Lung (tissue), 16 donors: Measurements from ENCODE around the gene MTHFD2L. TPM values are rescaled to one million over a fixed set of nuclear protein-coding genes. Genes with fewer than 3 reads are reported as not detected.
A peak's percentile ranks its signal among the peaks of the same experiment; 100 is the strongest.

Source experiments
- ATAC-seq: fragments of 200-7000 bp; cut with Tn5 transposase; one replicate; pipeline ENCODE4 v1.9.1; 2020; ENCODE audit warnings: moderate number of reproducible peaks; ENCODE audit not compliant: insufficient read depth, low FRiP score
- DNase-seq, 3 donors: peaks; one replicate each; pipeline ENCODE4 v3.0.0-alpha.2; 2013 to 2017
- H3K27ac ChIP-seq, 2 donors: one replicate each; pipeline ENCODE4 v1.5.1; 2013; ENCODE audit warnings: mild to moderate bottlenecking in 2 of 2, moderate library complexity in 2 of 2, control low read depth in 1 of 2, inconsistent platforms in 1 of 2, low read depth in 1 of 2, low read length in 1 of 2
- H3K27me3 ChIP-seq, 3 donors: one replicate each; pipeline ENCODE4 v1.5.1; 2013; ENCODE audit warnings: low read length in 2 of 3; ENCODE audit not compliant: control insufficient read depth in 3 of 3, insufficient read depth in 3 of 3
- H3K36me3 ChIP-seq, 4 donors: one replicate each; pipeline ENCODE4 v1.5.1; 2013; ENCODE audit warnings: low read length in 4 of 4, mild to moderate bottlenecking in 1 of 4, moderate library complexity in 1 of 4; ENCODE audit not compliant: control insufficient read depth in 4 of 4, insufficient read depth in 4 of 4
- H3K4me1 ChIP-seq, 5 donors: one replicate each; pipeline ENCODE4 v1.5.1; 2013; ENCODE audit warnings: low read length in 5 of 5, mild to moderate bottlenecking in 2 of 5, moderate library complexity in 1 of 5; ENCODE audit not compliant: control insufficient read depth in 5 of 5, insufficient read depth in 5 of 5
- H3K4me3 ChIP-seq: one replicate; pipeline ENCODE4 v1.5.1; 2013; ENCODE audit warnings: mild to moderate bottlenecking, control low read depth, moderate library complexity
- H3K9ac ChIP-seq, 2 donors: one replicate each; pipeline ENCODE4 v1.5.1; 2013; ENCODE audit warnings: low read length in 2 of 2, control low read depth in 1 of 2; ENCODE audit not compliant: insufficient read depth in 1 of 2
- H3K9me3 ChIP-seq, 4 donors: one replicate each; pipeline ENCODE4 v1.5.1; 2013; ENCODE audit warnings: low read length in 3 of 4, mild to moderate bottlenecking in 1 of 4, moderate library complexity in 1 of 4; ENCODE audit not compliant: control insufficient read depth in 4 of 4, insufficient read depth in 3 of 4
- WGBS, 2 donors: extraction: QIAGEN DNeasy Blood & Tissue Kit; methylation state at CpG; one replicate each; pipeline ENCODE4 v1.1.7; 2013; 5-methylcytosine and 5-hydroxymethylcytosine counted together
- long read RNA-seq, 5 donors: transcript quantifications; one replicate each; lab custom pipeline, GENCODE V29; 2026
- polyA plus RNA-seq, 2 donors: library from polyadenylated mRNA; stranded (reverse); fragments of 200-250 nt; gene quantifications; one replicate each; pipeline ENCODE4 v1.2.1, GENCODE V29; 2013
- total RNA-seq, 2 donors: library from RNA; depleted of rRNA in 1 of 2; stranded (reverse); fragments of >200 nt in 1 of 2; gene quantifications; one replicate each; pipeline ENCODE4 v1.2.1, GENCODE V29; 2014 to 2021
- TF ChIP-seq, protein P1 (sequence below): IDR thresholded peaks from 2 replicates; pipeline ENCODE4 v1.5.1; 2012; ENCODE audit warnings: mild to moderate bottlenecking; ENCODE audit errors: control extremely low read depth, extremely low read depth
- donor health status: control.
- donor health status: control.
- donor health status: Bipolar disorder and iron deficiency.
- donor health status: healthy.
- donor health status: DM: yes; HTN: yes; CAD: no.

Gene MTHFD2L
- 10 to 100 TPM; 15.8 to 32.1 TPM for total RNA-seq
- 10 to 100 TPM; 11.9 to 15.0 TPM for polyA plus RNA-seq
- long read RNA-seq, donor 1, transcript MTHFD2L-208 (2 exons, 2,363 nt) = major isoform, 24 of 25 reads
- long read RNA-seq, donor 1, partial matches to known transcripts = 0 of 25 reads
- long read RNA-seq, donor 1, other reads (novel, unspliced or antisense) = 0 of 25 reads
- long read RNA-seq, donor 2, transcript MTHFD2L-208 (2 exons, 2,363 nt) = major isoform, 5 of 5 reads
- long read RNA-seq, donor 2, partial matches to known transcripts = 0 of 5 reads
- long read RNA-seq, donor 2, other reads (novel, unspliced or antisense) = 0 of 5 reads
- long read RNA-seq, donor 3, transcript MTHFD2L-208 (2 exons, 2,363 nt) = major isoform, 8 of 10 reads
- long read RNA-seq, donor 3, partial matches to known transcripts = 0 of 10 reads
- long read RNA-seq, donor 3, other reads (novel, unspliced or antisense) = 0 of 10 reads
- long read RNA-seq, donor 4, transcript MTHFD2L-208 (2 exons, 2,363 nt) = major isoform, 8 of 8 reads
- long read RNA-seq, donor 4, partial matches to known transcripts = 0 of 8 reads
- long read RNA-seq, donor 4, other reads (novel, unspliced or antisense) = 0 of 8 reads
- long read RNA-seq, donor 5, transcript MTHFD2L-208 (2 exons, 2,363 nt) = major isoform, 10 of 10 reads
- long read RNA-seq, donor 5, partial matches to known transcripts = 0 of 10 reads
- long read RNA-seq, donor 5, other reads (novel, unspliced or antisense) = 0 of 10 reads

DNA sequence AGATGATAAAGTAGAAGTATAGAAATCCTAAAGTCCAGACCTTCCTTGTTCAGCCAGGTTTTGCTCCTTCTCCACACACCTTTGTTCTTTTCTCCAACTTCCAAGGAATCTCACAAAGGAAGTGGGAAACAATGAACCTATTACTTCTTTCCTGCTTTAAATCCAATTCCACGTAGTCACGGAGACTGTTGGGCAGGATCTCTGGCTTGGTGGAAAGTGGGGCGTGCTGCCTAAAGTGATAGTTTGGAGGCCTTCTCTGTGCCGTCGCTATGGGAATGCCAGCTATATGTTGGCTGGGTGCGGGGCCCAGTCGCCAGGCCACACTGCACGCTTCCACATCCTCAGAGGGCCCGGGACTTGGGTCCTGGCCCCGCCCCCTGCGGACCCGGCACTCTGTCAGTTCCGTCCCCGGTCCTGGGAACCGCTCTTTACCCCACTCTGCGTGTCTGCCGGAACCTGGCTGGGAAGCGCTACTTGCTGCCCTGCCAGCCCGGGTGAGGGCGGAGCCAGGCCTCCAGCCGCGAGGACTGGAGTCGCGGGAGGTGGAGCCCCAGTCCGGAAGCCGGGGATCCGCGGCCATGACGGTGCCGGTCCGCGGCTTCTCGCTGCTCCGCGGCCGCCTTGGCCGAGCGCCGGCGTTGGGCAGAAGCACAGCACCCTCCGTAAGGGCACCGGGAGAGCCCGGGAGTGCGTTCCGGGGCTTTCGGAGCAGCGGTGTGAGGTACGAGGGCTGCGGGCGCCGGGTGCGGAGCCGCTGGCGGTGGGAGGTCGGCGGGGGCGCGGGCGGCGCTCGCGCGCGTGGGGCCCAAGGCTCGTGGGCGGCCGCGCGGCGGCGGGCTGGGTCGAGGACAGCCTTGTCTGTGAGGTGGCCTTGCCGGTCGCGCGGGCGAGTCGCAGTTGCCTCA lies at the start of gene MTHFD2L:
TSS of gene MTHFD2L (plus strand) at position 558 of the 905 bp plus-strand sequence. CDS start at position 579, 21 bp downstream.
- Histone ChIP-seq H3K27ac (peak within 1 kb of the TSS; percentile 99 to 100), H3K27me3 (peaks cover 0 to 17% (median 0%) of the 10 kb centered on the region in 3 donors), H3K4me3 (peak within 1 kb of the TSS; percentile 71), H3K9me3 (no peaks in the 10 kb centered on the region), H3K4me1 (peaks cover 0 to 19% (median 5%) of the 10 kb centered on the region in 5 donors), H3K9ac (peak within 1 kb of the TSS; percentile 46 to 72), H3K36me3 (peaks cover 0 to 4% (median under 1%) of the 10 kb centered on the region in 4 donors)
- TF ChIP-seq, protein P1, sequence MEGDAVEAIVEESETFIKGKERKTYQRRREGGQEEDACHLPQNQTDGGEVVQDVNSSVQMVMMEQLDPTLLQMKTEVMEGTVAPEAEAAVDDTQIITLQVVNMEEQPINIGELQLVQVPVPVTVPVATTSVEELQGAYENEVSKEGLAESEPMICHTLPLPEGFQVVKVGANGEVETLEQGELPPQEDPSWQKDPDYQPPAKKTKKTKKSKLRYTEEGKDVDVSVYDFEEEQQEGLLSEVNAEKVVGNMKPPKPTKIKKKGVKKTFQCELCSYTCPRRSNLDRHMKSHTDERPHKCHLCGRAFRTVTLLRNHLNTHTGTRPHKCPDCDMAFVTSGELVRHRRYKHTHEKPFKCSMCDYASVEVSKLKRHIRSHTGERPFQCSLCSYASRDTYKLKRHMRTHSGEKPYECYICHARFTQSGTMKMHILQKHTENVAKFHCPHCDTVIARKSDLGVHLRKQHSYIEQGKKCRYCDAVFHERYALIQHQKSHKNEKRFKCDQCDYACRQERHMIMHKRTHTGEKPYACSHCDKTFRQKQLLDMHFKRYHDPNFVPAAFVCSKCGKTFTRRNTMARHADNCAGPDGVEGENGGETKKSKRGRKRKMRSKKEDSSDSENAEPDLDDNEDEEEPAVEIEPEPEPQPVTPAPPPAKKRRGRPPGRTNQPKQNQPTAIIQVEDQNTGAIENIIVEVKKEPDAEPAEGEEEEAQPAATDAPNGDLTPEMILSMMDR = no peak
- DNase-seq (peak; percentile 92 to 95 (median 94)), ATAC-seq (peak; percentile 96)
- 0% methylated on average over 62 to 78 of the region's 78 CpGs for WGBS, 2 donors

DNA sequence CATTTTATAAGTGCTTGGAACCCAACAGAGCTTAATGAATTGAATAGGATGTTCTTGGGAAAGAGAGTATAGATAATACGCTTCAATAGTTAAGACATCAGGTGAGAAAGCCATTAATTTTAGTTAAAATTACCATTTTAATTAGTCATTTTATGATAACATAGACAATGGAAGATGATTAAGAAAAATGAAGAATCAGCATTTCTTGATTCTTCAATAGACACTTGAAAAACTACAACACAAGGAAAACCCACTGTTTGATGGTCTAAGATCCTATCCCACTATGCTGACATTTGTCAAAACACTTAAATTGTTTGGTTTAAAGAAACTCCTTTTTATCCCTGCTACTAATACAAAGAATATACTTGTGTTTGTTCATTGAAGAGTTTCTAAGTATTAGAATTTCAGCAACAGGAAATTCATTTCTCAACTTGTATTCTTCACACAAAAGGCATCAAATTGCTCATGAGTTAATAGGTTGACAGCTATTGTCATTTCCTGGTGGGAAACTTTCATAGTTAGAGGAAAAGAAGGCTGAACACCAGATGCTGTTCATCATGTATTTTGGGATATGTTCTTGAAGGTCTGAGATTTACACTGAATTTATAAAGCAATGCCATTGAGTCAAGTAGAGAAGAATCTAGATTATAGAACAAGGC lies 49.3 kb upstream of the MTHFD2L start:
- Histone ChIP-seq H3K9ac (no peak overlapping the region), H3K36me3 (no peaks in the 10 kb centered on the region), H3K4me3 (no peak overlapping the region), H3K27ac (peak overlapping the region; percentile 66 to 87), H3K27me3 (no peaks in the 10 kb centered on the region), H3K4me1 (peaks cover 0 to 15% (median 0%) of the 10 kb centered on the region in 5 donors), H3K9me3 (no peaks in the 10 kb centered on the region)
- DNase-seq (no peak), ATAC-seq (no peak)
- WGBS, 2 donors = 96 to 97% methylated on average over 1 of the region's 1 CpG
- TF ChIP-seq, protein P1 = no peak

DNA sequence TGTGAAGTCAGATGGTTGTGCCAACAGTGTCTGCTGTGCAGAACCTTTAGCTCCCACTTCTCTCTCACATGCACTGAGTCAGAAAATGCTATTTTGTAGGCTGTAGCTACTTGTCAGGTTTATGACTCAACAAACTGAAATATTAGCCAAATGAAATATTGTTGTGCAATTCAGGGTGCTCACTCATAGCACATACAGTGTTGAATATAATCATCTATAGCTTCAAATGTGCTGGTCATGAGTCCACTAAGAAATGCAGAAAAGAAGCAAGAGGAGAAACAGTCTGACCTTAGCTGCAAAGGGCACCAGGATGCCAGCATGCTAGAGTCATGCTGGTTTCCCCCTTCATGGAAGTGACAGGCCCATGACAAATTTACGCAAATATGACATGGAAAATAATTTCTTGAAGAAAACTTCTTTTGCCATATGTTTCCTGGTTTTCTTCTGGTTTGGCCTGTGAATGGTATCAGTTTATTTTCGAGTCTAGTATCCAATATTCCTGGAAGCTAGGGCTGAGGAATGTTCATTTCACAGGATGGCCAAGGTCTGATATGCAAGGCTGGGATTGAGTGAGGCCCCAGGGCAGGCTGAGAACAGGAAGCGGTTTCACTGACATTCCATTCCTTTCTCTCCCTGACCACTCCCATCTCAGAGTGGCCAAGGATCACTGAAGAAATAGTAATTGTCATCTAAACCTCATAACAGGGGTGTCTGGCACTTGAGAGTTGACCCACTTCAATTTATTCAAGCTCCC lies 48.6 kb upstream of the MTHFD2L start:
- H3K4me1 ChIP-seq = peaks cover 0 to 15% (median 0%) of the 10 kb centered on the region in 5 donors
- 50 to 52% methylated on average over 3 of the region's 3 CpGs for WGBS, 2 donors
- TF ChIP-seq, protein P1 = no peak
- H3K4me3 ChIP-seq = no peak overlapping the region
- ATAC-seq (peak; percentile 76), DNase-seq (peak in 1 of 3 donors; percentile 17)
- H3K27me3 ChIP-seq = no peaks in the 10 kb centered on the region
- H3K27ac ChIP-seq = peak overlapping the region; percentile 66 to 87
- no peaks in the 10 kb centered on the region for H3K36me3 ChIP-seq
- H3K9me3 ChIP-seq = no peaks in the 10 kb centered on the region
- no peak overlapping the region for H3K9ac ChIP-seq
